GM19240 (cell line): Measurements from ENCODE around the gene VEZT.

Source experiments
- DNase-seq: peaks from one replicate; pipeline ENCODE4 v3.0.0; 2011; ENCODE audit warnings: low spot score; ENCODE audit not compliant: insufficient read length

The VEZT gene

DNA sequence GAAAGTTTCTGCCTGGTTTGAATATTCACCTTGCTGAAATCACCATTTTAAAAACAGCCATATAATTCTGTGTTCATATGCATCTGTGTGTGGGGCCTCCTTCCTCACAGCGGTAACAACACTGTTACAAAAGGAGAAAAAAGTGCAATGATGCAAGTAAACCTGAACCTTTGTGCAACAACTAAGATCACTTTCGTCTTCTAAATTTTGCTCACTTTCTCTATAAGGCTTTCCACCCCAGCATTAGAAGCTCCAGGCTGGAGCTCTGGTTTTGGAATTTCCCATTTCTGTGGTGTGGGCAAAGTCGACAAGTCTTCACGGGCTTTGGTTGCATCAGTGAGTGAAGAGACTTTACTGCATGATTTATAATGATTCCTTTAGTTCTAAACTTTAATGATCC is 18.7 kb upstream of the VEZT start:
- no peak for DNase-seq

DNA sequence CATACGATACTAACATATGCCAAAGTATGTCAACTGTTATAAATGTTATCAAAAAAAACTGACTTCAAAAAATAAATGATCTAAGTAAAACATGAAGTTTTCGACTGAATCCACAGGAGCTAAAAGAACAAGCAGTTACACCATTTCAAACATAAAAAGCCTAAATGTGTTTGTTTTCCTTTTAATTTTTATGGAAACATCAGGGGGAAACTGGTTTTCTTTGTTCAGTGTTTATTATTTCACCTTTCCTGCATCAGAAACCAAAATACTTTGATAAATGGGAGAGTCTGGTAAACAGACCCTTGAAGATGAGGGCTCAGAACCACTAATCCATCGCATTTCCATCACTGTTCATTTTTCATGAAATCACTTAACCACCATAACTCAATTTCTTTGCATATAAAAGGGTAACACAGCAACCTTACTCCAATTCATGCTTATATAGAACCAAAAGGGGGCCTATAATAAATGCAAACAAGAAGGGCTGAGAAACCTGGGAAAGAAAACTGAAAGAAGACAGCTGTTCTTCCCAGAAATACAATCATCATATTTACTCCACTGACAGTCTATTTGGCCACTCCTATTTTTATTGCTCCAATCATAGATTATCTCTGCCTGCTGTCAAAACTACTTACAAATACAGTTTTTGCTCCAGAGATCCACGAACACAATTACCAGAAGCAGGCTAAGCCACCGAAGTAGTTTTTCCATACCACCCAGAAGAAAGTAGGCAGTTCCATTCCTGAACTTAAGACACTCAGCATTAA is 17.3 kb upstream of the VEZT start:
- DNase-seq = no peak

DNA sequence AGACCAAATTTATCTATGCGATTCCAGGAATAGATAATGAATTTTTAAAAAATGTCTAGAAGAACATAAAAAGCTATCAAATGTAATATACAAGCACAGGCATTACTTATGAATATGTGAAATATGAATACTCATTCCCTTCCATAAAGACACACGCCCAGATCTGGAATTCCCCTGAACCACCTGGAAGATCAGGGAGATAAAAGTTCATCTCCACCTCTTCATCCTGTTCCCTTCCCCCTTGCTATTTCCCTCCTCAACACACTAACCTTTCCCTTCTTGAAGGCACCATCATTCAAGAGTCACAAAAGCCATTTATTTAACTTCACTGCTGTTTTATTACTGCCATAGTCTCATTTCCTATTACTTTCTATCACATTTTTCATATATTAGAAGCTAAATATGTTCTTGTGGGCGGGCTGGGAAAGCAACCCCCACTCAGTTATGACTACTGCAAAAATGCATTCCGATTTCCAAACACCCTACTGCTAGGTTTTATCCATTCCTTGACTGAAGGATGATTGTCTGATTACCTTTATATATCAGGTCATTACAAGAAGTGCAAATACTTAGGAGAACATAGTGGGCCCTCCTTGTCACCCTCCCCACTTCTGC is 16.4 kb upstream of the VEZT start:
- no peak for DNase-seq

DNA sequence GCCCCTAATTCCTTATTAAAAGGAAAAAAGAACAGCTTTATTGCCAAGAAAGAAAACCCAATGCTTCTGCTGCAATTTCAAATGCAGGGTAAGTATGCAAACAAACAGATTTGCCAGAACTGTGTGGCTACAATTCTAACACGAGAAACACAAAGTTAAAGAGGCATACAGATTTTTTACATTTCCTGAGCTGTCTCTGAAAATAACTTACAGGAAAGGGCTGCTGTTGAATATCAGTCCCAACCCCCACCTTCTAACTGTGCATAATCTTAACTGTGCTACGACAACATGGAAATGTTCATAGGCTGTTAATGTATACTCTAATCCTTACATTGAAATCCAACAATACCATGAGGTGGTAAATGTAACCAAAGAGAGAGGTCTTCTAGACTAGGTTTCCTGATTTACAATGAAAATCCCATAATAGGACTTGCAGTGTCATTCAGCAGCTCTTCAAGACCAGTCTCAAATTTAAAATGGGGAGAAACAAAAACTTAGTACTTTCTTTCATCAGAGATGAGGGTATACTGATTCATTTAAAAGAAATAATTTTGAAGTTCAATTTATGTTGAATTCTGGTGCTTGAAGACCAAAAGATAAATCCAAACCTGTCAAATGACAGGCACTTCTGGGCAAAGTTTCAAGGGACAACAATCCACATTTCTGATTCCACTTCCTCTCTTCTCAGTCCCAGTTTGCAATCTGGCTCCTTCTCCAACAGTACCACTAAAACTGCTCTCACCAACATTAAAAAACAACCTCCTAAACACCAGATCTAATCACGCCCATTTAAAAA is 14.7 kb upstream of the VEZT start:
- no peak for DNase-seq

DNA sequence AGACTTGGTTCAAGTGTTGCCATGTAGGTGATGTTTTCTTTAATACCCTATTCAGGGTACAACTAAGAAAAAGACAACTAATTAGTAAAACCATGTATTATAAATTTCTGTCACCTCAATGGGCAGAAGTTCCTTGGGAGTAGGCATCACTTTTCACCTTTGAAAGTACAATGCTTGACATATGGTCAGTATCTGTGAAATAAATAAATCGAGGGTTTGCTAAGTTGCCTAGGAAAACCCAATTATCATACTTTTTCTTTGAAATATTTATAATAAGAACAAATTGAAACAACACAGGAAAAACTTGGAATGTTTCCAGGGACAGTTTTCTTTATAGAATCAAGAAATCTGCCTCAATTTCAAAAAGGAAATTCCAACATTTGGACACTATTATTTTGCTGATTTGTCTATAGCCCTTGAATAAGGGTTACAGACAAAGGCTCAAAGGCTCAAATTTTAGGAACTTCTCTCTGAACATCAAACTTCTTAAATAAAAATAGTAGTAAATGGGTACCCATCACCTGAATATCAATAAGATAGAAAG is 14.0 kb upstream of the VEZT start:
- DNase-seq = no peak

DNA sequence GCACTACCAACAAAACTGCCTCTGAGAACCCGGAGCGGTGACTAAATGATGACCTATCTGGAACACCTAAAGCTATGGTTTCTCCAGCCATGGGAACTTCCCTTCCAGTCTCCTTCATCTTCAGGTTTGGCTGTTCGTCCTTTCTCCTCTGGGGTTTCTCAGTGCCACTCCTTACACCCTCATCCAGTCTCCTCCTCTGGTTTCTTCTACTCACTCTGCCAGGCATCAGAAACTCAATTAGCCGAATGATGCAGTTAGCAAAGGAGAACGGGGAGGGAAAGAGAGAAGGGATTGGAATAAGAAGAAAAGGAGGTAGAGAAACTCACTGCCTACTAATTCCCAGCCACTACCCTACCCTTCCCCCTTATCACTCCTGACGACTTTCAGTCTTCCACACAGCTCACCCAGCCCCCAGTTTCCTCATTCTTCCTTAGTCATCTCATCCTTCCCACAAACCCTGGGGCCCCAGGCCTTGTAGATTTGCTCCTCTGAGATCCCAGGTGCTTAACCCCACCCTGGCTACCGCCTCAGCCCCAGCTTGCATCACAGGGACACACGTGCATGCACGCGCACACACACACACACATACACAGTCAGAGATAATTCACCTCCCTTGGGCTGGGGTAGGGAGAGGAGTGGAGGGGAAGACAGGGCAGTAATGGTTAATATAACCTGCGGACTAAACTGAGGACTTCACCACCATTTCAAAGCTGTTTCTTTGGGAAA is 13.3 kb upstream of the VEZT start:
- DNase-seq = no peak

DNA sequence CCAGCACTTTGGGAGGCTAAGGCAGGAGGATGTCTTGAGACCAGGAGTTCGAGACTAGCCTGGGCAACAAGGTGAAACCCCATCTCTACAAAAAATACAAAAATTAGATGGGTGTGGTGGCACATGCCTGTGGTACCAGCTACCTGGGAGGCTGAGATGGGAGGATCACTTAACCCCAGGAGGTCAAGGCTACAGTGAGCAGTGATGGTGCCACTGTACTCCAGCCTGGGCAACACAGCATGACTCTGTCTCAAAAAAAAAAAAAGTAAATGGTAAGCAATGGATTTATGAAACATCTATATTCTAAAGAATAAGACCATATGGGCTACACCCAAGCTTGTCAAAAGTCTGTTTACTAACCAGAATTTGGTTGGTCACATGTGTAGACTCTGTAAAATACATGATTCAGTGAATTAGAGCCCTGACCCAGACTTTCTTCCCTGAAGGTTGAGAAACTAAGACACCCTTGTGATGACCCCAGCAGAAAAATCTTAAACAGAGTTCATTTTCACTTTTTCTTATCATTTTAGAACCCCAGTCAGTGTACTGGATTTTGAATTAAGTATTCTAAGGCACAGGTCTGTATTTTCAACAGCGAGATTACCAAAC is 12.5 kb upstream of the VEZT start:
- no peak for DNase-seq

DNA sequence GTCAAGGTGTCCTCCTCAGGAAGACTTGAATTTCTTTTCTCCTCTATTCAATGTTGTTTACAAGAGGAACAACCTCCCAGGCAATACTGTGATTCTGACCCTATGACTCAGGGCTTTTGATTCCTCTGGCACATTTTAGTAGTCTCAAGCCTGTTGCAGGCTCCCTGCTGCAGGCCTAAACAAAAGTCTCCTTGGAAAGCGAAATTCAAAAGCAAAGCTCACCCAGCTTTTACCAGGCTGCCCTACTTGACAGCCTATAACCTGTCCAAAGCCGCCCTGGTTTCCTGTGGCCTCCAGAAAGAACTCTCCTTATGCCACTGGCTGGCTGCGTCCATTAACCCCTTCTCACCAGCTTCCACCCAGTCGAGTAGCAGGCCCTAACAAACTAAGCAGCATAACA is 11.9 kb upstream of the VEZT start:
- DNase-seq = no peak

DNA sequence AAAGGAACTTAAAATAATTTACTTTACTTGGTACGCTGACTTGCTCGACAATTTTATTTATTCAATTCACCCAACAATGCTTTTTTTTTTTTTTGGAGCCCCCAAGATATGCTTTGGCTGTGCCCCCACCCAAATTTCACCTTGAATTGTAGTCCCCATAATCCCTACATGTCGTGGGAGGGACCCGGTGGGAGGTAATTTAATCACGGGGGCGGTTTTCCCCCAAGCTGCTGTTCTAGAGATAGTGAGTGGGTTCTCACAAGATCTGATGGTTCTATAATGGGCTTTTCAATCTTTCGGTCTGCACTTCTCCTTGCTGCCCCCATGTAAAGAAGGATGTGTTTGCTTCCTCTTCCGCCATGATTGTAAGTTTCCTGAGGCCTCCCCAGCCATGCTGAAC is 10.7 kb upstream of the VEZT start:
- DNase-seq = no peak

DNA sequence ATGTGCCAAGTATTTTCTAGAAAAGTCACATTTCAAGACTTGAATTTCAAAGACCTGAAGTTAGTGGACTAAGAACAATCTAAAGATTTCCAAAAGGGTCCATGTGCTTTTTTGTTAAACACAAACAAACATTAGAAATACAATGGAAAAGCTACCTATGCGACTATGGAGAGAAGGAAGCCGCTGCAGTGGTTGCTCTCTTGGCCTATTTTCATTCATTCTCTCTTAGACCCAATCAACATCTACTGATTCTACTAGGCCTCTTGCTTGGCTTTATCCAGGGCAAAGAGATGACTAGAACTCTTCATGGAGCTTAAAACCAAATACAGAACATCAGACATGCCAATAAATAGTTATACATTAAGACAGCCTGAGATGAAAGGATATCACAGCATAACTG is 10.2 kb upstream of the VEZT start:
- no peak for DNase-seq

DNA sequence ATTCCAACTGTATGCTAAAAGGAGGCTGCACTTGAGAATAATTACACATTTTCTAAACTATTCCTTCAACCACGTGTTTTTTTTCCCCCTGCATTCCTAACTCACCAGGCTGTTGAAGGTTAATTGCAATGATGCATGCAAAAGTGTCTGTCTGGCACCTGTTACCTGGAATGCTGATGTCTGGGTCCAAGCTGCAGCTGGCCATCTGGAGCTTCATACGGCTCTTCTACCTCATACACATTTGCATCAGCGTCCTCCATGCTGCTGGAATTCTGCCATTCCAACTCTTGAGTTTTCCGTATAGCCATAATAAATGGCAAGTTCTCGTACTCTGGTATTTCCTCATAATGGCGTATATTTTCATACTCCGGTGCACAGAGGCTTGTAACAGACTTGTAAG is 8.9 kb upstream of the VEZT start:
- DNase-seq = no peak

DNA sequence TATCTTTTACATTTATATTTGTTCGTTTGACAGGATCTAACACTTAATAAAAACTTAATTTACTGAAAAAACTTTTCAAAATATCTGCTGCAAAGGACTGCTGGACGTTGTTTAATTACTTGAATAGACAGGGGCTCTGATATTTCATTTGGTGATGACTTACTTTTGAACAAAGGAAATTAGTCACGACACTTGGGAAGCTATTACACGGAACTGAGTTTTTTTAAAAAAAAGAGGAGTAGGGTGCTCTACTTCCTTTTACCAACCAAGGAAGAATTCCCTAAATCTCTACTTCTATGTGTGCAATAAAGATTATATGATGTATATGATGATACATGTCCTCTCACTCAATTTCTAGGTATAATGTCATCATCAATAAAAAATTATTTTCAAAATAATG is 5.0 kb upstream of the VEZT start:
- no peak for DNase-seq

DNA sequence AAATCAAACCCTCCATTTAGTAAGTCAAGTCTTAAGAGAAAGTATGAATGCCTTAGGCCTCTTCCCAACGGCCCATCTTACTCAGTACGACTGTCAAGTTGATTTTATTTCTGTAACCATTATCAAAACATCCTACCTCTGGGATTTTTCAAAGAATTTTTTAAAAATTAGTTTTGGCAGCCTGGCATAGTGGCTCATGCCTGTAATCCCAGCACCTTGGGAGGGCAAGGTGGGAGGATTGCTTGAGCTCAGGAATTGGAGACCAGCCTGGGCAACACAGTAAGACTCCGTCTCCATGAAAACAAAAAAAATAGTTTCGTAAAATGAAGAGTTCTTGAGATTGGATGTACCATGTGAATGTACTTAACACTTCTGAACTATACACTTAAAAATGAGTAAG is 4.5 kb upstream of the VEZT start:
- no peak for DNase-seq

DNA sequence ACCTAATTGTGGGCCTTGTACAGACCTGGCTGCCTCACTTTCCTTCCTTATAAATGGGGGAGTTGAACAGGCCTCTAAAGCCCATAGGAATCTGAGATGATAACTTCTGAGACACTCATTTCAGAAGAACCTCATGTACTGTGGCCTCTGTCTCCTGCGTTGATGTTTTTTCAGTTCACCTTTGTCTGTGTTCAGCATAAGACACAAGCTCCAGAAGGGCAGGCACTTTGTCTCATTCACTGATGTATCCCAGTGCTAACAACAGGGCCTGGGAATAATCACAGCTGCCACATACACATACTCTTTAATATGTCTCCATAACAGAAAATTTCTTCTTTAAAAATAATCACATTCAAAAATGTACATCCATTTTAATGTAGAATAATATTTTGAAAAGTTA is 3.7 kb upstream of the VEZT start:
- no peak for DNase-seq

DNA sequence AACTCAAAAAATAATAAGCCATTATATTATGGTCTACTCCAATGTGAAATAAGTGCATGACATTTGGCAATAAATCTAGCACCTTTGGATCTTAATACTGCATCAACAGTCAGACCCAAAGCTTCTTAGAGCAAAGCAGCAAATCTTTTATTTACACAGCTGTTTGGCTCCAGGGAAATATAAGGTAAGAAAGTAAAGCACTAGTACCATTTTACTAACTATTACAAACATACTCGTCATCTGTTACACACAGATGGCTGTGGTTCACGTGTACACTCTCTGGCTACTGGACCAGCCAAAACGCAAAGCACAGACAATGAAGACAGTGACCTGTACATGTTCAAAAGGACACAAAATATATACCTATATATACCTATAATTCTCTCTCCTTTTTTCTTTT is 3.1 kb upstream of the VEZT start:
- no peak for DNase-seq

DNA sequence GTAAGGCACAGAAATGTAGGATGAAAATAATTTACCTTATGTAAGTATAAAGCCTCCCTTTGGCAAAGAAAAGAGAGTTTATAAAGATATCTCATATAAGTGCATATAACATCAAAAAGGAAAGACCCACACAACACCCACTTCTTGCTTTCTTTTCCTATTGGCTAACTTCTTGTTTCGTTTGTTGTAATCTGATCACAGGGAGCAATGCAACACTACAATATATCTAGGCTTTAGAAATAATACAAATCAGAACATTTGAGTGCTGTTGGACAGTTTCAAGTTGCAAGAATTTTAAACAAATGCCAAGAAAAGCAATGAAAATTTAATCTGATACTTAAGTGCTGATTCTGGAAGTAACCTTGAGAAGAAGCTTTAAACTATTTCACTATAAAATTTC is 1.7 kb upstream of the VEZT start:
- no peak for DNase-seq

DNA sequence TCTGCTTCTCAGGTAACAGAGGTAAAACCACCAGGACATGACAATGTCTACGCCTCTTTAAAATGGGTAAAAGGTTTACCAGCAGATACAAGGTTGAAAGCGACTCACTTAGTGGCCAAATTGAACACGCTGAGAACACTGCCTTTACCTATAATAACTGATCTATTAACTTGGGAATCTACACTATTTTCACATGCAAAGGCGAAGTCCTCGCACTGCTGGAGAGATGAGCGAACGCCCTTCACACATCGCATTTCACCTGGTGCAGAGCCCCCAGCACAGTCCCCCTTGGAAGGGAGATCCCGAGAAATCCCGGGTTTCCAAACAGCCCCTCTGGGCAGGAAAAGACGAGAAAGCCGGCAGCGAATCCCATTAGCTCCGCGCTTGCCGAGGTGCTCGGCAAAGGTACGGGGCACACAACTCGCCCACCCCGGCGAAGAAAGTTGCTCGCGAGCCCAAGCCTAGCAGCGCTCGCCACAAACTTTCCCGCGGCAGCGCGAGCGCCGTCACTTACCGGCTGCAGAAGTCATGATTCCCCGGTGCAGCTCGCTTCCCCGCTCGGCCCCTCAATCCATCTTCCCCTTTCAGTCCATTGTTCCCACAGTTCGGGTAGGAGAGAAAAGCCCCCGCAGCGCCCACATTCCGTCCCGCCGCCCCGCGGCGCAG is 763 bp upstream of the VEZT start:
- DNase-seq = no peak

DNA sequence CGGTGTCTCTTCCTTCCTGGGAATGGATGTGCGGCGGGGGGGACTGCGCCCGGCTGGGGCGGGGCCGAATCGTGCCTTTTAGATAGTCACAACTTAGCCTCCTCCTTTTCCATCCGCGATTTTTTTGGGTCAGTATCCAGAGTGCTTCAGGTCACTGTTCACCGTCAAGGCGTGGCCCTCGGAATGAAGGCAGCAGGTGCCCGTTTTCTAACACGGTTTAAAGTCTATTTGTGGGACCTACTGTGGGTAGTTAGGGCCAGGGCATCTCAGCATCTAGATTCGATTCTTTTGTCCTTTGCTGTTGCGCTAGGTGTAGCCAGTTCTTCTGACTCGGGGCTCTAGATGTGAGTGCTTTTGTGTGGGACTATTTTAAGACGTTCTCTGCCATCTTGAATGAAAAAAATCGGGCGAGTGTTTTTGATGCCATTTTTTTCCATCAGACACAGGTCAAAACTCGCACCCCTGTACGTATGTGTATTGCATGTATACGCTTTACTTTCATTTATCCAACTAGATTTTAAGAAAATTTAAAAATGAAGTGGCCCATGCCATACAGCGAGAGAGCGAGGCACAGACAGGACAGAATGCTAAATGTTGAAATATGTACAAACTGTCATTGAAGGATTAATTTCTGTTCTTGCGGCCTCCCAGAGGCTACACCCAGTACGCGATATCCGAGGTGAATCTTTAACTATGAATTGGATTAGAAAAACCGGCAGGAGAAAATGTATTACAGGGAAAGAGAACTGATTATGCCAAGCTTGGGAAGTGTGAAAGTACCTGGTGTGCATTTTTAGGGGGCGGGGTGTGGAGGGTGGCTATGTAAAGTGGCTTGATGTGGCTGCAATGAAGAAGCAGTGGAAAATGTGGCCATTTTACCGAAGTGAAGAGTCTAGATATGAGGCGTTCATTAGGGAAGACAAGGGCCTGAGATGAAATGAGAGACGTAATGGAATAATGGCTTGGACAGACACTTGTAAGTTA is 835 bp downstream of the VEZT start:
- no peak for DNase-seq

DNA sequence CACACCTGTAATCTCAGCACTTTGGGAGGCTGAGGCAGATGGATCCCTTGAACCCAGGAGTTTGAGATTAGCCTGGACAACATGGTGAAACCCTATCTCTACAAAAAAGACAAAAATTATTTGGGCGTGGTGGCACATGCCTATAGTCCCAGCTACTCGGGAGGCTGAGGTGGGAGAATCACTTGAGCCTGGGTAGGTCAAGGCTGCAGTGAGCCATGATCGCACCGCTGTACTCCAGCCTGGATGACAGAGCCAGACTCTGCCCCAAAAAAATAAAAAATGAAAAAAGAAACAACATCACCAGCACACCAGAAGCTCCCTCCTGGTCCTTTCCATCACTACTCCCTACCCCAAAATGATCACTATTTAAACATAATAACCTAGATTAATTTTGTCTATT is 2.6 kb downstream of the VEZT start:
- no peak for DNase-seq

DNA sequence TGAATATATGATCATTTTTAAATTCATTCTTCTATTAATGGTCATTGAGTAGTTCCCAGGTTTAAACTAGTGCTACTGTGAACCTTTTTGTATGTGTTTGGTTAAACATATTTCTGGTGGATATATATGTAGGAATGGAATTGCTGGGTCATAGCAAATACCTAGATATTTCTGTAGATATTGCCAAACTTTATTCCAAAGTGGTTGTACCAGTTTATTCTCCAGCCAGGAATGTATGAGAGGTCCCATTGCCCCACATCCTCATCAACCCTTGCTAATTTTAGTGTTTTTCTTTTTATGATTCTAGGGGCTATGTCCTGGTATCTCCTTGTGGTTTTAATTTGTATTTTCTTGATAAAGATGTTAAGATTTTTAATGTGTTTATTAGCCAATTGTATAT is 3.1 kb downstream of the VEZT start:
- DNase-seq = no peak
